SIG-M5 treated with dmso at 0.1 percent for 504 hours (cell line): ENCODE results near the gene TUBA4B.
A peak's percentile ranks its signal among the peaks of the same experiment; 100 is the strongest.

ENCODE experiments used
- DNase-seq: peaks from one replicate; lab custom pipeline; 2025; ENCODE audit not compliant: unreplicated experiment; lab: John Stamatoyannopoulos, UW

TUBA4B gene

DNA sequence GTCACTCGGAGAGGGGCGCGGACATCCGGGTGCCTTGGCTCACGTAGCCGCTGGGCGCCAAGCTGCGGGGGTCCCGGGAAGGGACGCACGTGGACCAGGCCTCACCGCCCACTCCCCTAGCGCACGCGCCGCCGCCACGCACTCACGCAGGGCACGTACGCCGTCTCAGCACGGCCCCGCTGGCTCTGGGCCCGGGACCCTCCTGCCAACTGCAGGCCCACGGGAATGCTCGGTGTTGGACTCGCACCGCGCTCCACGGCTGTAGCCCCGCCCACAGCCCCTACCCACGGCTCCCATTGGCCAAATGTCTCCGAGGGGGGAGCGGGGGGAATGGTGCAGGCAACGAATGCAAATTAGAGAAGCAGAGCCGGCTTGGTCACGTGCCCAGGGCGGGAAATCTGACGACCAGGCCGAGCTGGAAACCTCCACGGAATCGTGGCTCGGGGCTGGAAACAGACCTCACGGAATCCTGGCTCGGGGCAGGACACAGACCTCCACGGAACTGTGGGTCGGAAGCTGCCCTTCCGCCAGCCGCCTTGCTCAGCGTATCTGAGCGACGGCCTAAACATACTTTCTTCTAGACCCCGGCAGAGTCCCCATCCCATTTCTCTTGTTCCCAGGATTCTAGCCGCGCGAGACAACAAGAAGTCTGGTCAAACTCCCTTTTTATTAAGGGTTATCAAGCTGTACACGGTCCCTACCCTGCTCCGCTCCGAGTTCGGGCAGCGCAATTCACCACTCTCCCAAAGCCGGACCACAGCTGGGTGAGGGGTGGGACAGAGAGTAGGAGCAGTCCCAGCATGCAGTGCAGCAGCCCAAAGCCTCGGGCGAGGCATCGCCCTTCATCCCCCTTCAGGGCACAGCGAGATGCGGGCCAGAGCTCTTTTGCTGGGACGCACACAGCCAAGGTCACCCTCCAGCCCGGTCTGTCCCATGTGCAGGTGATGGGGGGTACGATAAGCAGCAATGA, 34.0 kb upstream of the TUBA4B start, which contains the start of gene ABCB6:
ABCB6 (minus strand) TSS at position 227 of the 970 bp plus-strand sequence. CDS start 285 bp downstream, outside the sequence.
- DNase-seq: peak; percentile 27

DNA sequence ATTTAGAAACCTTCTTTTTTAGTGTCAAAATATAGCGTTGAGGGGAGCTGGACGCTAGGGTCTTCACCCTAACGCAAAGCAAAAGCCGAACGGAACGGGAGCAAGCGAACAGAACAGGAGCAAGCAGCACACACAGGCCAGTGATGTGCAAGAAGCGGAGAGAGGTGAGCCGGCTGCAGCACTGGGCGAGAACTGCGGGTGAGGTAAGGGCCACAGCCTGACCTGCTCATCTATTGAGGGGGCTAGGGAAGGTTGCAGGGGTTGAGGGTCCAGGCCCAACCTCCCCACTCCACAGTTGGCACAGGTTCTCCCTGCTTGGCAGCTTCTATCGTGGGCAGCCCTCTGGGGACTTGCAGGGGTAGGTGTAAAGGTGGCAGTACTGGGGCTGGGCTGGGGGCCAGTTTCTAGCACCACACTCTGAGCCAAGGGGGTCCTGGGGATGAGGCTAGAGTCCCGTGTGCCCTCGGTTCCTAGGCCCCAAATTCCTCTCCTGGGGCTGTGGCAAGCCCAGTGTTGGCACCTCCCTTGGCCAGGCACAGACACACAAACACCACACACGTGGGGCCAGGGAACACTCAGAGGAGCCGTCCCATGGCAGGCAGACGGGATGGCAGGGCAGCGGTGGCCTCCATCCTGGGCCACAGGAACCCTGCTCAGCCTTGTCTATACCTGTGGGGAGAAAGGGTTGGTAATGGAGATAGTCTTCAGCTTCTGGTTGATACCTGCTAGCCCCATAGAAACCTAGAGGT, 33.1 kb upstream of the TUBA4B start:
- no peak for DNase-seq

DNA sequence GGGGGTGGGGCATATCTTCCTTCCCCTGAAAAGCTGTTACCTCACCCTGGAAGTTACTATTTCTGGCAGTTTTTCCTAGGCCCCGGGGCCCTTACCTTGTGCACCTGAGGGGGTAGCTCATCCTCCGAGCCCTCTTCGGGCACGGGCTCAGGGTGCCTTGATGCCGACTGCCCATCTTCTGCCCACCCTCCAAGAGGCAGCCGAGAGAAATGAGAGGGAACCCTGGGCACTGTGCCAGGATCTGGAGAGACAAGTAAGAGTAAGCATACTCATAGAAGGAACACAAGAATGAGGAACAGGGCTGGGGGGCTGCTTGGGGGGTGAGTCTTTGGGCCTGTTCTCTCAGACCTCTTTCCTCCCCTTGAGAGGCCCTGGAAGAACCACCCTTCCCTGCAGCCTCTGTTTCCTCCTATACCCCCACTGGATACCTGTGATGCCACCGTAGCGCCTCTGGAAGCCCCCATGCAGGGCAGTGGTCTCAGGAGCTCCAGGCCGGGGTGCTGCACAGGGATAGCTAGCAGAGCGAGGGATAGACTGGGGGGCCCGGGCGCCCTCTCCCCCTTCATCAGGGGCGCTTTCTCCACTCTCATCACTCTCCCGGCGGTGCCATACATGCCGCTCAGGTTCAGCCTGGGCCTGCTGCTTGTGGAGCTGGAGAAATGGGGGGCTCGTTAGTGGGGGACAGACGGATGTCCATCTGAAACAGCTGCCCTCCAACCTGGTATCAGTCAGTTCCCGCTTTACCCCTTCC, 32.2 kb upstream of the TUBA4B start:
- no peak for DNase-seq

DNA sequence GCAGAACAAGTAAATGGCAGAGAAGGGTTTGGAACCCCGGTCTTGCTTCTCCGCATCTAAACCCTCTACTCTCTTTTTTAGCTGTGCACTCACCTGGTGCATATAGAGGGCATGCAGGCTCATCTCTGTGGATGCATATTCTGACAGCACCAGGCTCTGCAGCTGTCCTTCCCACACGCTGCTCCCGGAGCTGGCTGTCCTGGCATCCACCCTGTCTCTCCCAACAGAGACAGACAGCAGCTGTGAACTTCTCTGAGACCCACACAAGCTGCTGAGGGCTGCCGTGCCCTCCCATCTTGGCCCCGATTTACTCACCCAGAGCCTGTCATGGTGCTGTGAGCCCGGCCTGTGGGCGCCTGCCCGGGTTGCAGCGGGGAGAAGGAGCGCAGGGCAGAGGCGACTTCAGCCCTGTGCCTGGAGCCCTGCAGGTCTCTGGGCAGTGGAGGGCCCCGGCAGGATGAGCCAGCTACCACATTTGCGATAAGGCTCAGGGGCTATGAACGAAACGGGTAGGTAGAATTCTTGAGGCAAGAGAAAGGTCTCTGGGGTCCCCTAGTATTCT, 31.0 kb upstream of the TUBA4B start:
- no peak for DNase-seq

DNA sequence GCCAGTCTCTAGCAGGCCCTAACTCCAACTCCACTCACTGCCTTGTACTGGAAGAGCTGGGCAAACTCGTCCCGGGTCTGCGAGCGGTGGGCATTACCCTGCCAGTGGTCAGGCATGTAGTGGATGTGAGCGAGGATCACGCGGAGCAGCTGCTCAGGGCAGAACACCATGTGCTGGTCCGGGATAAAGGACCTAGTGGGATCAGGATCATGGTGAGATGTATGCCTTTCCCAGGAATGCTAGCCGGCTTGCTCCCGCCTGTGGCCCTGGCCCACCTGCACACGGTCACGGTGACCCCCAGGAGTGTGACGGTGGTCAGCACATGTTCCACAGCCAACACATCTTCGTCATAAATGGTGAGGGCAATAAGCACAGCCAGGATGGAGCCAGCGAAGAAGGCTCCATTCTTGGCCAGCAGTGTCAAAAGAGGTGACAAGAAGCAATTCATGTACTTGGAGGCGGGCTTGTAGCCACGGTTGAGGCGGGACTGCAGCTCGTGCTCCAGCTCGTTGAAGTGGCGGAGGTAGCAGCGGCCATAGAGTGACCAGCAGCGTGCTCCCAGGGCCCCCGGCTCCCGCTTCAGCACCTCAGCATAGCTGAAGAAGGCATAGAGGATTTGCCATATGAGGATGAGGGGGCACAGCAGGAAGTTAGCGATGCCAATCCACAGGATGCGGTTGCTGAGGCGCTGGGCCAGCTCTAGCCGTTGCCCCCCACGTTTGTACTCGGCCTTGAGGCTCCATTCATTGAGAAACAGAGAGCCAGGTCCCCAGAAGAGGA, 29.0 kb upstream of the TUBA4B start:
- DNase-seq: no peak

DNA sequence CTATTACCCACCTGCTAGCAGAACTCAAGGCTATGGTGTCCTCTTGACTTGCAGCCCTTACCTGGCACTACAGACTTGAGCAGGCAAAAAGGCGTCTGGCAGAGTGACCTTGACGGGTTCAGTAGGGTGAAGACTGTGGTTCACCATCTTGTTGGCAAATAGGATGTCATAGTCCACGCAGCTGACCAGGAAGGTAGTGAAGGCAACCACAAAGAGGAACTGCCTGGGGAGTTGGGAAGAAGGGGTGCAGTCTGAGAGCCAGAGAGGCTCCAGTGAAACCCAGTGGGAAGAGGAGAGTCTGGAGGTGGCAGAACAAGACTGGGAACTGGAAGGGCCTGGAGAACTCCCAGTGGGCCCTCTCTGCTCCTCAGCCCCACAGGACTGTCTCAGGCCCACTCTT, 27.7 kb upstream of the TUBA4B start:
- peak; percentile 59 for DNase-seq

DNA sequence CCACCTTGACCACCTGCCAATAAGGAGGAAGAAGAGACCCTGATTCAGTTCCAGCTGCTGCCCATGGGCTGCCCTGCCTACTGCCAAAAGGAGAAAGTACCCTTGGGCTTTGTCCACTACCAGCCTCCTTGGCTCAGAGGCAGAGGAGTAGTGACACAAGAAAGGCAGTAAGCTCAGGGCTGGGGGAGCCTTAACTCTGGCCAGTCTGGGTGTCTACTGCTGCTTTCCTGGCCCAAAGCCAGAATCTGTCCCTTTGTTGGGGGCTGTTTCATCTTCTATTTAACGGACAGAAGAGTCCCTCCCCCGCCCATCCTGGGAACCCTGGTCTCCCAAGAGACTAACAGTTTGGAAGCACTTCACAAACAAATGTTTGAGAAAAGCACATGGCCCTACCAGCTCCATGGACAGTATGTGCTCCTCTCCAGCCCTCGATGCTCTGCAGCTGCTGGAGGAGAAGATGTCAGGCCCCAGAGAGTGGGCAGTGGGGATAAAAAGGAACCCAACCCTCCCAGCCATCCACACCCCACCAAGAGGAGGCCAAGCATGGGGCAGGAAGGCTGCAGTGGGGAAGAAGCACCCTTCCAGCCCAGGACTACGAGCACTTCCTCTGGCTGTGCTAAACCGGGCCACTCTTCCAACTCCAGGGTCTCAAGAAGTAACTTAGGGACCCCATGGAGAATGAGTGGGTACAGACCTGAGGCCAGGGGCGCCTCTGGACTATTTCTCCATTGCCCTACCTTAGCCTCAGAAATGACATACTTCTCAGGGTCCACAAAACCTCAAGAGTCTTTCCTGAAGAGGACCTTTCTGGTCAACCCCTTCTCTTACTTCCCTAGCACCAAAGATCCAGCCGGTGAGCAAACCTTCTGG, 24.8 kb upstream of the TUBA4B start:
- DNase-seq: peak; percentile 25

DNA sequence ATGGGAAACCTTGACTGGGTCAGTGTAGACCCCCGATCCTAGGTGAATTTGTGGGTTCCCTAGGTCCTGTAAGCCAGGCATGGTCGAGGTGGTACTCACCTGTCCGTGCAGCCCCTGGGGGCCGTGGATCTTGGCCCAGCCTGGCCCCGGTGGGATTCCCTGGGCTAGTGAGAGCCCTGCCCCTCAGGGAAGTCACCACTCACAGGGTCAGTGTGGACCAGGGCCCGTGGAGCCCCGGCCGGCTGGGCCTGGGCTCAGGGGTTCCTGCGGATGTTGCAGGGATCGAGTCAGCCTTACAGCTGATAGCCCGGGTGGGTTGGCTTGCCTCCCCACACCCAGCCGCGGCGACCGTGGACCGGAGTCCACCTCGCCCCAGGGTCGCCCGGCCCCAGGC, 24.1 kb upstream of the TUBA4B start:
- no peak for DNase-seq

DNA sequence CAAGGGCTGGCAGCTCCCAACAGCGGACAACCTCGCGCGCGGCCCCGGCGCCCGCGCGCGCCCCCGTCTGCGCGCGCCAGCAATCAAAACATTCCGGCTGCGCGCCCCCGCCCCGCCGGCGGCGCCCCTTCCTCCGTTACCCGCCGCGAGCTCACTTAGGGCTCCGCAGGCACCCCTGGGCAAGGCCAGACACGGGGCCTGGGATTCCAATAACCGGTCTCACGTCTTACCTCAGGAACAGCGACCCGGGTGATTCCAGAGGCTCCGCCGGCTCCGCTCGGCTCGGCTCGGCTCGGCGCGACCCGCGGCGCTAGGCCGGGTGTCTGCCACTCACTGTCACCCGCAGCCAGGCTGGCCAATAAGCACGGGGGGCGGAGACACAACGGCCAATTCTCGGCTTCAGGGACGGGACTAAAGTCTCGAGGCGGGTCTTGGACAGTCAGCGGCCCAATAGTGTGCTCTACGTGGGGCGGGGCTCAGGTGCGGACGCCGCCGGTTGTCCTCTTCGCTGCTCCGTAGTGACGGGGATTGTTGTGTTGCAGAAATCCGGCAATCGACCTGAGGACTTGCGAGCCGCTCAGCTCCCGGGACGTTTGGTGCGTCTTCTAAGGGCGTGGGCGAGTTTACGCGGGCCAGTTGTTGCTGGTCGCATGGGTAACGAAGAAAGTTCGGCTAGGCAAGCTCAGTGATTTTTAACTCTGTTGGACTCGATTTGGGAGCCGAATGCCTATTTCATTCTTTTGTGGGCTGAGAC, 23.6 kb upstream of the TUBA4B start, which contains the start of the genes ANKZF1 and ATG9A:
ANKZF1 (plus strand) TSS at position 502 of the 754 bp plus-strand sequence. CDS start 452 bp downstream, outside the sequence.
ATG9A (minus strand) TSS at position 332 of the 754 bp plus-strand sequence. CDS start 1,612 bp downstream, outside the sequence.
- peak; percentile 100 for DNase-seq

DNA sequence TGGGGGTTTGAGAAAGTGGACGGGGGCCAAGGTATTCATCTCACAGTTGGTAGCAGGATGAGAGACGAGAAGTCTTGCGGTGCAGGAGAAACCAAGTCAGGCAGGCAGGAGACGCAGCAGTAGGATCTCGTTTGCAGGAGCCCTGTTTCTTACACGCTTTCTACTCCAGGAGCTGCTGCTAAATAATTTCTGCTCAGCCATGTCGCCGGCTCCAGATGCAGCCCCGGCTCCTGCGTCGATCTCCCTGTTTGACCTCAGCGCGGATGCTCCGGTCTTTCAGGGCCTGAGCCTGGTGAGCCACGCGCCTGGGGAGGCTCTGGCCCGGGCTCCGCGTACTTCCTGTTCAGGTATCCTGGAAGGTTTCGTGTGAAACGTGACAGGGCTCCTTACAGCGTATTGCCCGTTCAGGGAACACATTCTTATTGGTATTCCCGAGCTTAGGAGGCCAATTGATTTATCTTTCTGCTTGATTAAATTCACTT, 22.9 kb upstream of the TUBA4B start:
- DNase-seq: peak; percentile 43

DNA sequence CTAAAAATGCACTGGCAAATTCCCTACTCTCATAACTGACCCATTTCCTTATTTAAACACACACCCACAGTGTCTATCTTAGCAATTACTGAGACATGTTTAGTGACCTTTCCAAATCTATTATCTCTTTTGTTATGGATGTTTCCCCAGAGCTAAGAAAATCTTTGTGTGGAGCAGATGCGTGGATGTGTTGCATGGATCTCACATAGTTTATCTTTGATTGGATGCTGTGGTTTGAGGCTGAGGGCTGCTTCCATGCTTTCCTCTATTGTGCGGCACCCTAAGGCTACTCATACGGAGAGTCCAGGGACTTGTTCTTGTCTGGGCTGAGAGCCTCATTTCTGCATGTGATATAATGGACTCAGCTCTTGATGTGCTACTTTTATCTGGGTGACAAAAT, 18.7 kb upstream of the TUBA4B start:
- no peak for DNase-seq

DNA sequence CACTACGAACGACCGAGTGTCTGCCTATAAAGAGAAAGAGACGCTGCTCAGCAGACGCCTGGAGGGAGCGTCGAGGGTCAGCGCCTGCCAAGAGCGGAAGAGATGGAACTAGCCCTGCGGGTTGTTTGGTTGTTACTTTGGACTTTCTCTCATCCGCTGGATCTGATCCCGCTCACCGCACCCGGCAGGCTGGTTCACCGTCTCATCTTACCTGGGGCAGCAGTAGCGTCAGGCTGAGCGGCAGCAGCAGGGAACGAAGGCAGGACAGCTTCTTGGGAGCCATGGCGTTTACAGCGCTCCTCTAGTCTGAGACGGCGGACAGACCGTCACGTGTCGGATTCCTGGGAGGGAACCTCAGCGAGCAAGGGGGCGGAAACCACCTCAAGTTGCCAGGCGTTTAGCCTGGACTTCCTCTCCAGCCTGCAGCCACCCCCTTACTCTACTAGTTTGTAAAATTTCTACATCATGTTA, 9.7 kb upstream of the TUBA4B start:
- no peak for DNase-seq

DNA sequence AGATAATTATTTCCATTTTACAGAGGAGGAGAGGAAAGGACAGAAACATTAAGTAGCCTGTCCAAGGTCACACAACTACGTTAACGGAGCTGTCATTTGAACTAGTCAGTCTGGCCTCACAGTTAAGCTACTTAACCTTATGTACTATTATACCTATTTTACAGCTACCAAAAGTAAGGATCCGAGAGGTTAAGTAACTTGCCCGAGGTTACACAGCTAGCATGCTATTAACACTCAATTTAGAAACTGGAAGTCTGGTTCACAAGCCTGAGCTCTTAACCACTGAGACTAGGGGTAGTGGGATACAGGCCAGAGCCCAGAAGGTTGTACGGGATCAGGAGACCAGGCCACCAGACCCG, 8.3 kb upstream of the TUBA4B start:
- no peak for DNase-seq

DNA sequence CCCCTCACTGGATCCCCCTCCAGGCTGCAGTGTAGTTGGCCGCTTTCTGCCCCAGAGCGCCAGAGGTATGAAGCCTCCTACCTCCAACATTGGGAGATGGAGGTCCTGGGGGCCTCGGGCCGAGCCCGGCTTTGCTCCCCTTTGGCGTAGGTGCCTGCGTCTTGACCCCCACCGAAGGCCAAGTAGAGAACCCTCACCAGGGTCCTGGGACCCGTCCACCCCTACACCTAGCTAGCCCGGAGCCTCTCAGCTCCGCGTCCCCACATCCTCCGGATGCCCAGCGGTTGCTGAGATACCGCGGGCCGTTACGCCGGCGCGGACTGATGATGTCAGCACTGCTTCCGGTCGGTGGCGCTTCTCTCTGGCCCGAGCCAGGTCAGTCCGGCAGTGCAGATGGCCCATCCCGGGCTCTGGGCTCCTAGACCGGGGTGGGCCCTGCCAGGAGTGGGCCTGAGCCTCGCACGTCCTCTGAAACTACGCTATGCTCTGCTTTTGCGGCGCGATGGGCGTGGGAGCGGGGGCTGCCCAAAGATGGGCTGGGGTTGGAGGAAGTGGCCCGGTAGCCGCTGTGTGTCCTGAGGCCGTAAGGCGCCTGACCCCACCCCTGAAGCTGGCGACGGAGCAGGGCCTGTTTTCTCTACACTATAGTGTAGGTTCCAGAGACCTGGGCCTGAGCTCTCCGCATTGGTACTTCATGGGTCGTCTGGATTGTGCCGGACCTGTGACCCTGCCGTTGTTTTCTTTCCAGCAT, 7.7 kb upstream of the TUBA4B start, which contains the start of the genes GLB1L and STK16:
GLB1L (minus strand) TSS at position 297 of the 751 bp plus-strand sequence. CDS start 1,871 bp downstream, outside the sequence.
STK16 (plus strand) TSS at position 332 of the 751 bp plus-strand sequence. CDS start 521 bp downstream, outside the sequence.
- DNase-seq: peak; percentile 75

DNA sequence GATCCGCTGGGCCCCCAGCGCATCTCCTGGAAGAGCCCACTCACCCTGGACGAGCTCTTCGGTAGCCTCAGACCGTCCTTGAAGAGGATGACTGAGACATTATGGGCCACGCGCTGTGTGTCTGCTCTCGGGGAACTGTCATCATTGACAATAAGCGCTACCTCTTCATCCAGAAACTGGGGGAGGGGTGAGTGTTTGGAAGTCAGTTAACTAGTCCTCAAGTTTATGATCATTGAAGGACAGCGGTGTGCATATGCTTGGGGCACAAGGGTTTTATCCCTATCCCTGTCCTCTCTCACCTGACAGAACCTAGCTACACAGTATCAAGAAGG, 7.2 kb upstream of the TUBA4B start:
- no peak for DNase-seq

DNA sequence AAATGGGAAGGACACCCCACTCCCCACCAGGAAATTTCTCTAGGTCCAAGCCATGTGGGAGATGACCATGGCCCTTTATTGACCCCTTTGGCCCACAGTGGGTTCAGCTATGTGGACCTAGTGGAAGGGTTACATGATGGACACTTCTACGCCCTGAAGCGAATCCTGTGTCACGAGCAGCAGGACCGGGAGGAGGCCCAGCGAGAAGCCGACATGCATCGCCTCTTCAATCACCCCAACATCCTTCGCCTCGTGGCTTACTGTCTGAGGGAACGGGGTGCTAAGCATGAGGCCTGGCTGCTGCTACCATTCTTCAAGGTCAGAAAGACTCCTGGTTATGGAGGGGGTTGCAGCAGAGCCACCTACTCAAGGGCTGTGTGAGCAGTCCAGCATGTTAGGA, 6.5 kb upstream of the TUBA4B start:
- DNase-seq: no peak
